ENCODE data around the gene PIK3R1. TPM values are rescaled to one million over a fixed set of nuclear protein-coding genes. Genes with fewer than 3 reads are reported as not detected.

Gene PIK3R1
- polyA plus RNA-seq, 1 experiment: 7.6 TPM

GRCh38 chr5:68251804-68252522 lies 36.4 kb downstream of the PIK3R1 start:
- ChIA-PET CTCF (interaction anchor here (0.6 to 5.5 kb wide), 36 partner anchors 10 to 1095 kb away, joined by 3 to 102 read pairs (median 4); partner anchors contain the start of gene PIK3R1), POLR2A (interaction anchor here (1.1 kb wide), 1 partner anchor 36 kb away, joined by 5 read pairs; the partner anchor contains the start of gene PIK3R1)
- DNase-seq (ENCODE audit: low read depth, low spot score): peak; percentile 13
- no peak for TF ChIP-seq CTCF (IDR thresholded peaks at IDR 0.05; ENCODE audit: low read depth, low read length)
- H3K9me3 ChIP-seq (ENCODE audit: control insufficient read depth, insufficient read depth, low read length): no peaks in the 10 kb centered on the region
- H3K27me3 ChIP-seq (ENCODE audit: control insufficient read depth, insufficient read depth, low read length): no peaks in the 10 kb centered on the region
- H3K27ac ChIP-seq (ENCODE audit: low read depth, low read length): no peak overlapping the region
- no peak overlapping the region for H3K4me3 ChIP-seq (ENCODE audit: low read depth, low read length)

DNA sequence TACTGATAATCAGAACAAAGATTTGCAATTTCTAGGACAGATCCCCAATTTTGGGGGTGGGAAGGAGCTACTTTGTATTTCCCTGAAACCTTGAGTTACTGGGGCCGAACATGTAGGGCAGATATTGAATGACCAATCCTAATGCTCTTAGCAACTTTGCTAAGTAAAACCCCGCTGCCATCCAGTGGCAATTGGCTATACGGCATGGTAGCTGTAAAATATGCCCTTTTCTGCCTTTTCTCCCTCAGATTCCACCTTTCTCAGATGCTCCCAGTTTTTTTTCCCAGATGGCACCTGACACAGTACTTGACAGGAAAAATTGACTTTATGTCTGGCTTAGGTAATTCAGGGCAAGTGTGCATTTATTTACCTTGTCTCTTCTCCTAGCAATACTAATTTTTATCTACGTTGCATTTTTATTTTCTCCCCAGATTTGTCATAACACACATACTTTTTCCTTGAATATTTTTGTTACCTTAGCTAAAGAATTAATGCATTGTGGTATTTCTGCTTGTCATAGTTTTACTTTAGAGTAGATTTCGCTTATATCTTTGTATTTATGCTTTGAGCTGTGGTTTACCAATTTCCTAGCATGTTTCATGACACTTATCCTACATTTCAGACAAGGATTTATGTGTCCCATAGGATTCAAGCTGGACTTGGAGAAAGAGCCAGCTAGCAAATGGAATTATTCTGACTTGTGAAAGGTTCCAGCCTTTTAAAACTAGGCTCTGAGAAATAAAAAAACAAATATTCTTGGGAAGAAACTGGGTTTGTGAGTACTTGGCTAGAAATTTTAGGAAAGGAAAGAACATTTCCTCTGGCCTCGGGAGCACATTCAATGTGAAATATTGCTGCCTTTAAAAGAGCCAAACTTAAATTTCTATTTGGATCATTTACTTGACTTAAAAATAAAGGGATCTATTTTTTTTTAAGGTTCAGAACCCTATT lies 37.4 kb downstream of the PIK3R1 start:
- peak; percentile 93 for TF ChIP-seq CTCF (IDR thresholded peaks at IDR 0.05; ENCODE audit: low read depth, low read length)
- peak; percentile 42 for DNase-seq (ENCODE audit: low read depth, low spot score)
- ChIA-PET CTCF (interaction anchor here (0.6 to 5.5 kb wide), 42 partner anchors 9 to 1103 kb away, joined by 3 to 102 read pairs (median 4); partner anchors contain the start of gene PIK3R1), POLR2A (interaction anchor here (0.9 to 1.1 kb wide), 3 partner anchors 36 to 38 kb away, joined by 4 to 7 read pairs (median 5); partner anchors contain the start of gene PIK3R1)
- no peak overlapping the region for H3K4me3 ChIP-seq (ENCODE audit: low read depth, low read length)
- no peaks in the 10 kb centered on the region for H3K9me3 ChIP-seq (ENCODE audit: control insufficient read depth, insufficient read depth, low read length)
- no peaks in the 10 kb centered on the region for H3K27me3 ChIP-seq (ENCODE audit: control insufficient read depth, insufficient read depth, low read length)
- no peak overlapping the region for H3K27ac ChIP-seq (ENCODE audit: low read depth, low read length)

- H3K27me3 ChIP-seq (ENCODE audit: control insufficient read depth, insufficient read depth, low read length): no peaks in the 10 kb centered on the region
- H3K9me3 ChIP-seq (ENCODE audit: control insufficient read depth, insufficient read depth, low read length): no peaks in the 10 kb centered on the region
- H3K4me3 ChIP-seq (ENCODE audit: low read depth, low read length): no peak overlapping the region
- DNase-seq (ENCODE audit: low read depth, low spot score): no peak
- POLR2A ChIA-PET: interaction anchor here (0.9 to 1.1 kb wide), 2 partner anchors 37 to 39 kb away, joined by 4 to 7 read pairs; partner anchors contain the start of gene PIK3R1
- no peak for TF ChIP-seq CTCF (IDR thresholded peaks at IDR 0.05; ENCODE audit: low read depth, low read length)
- CTCF ChIA-PET: interaction anchor here (0.5 to 5.5 kb wide), 21 partner anchors 8 to 1104 kb away, joined by 3 to 102 read pairs (median 5); partner anchors contain the start of gene PIK3R1
- no peak overlapping the region for H3K27ac ChIP-seq (ENCODE audit: low read depth, low read length)
Observed at GRCh38 chr5:68253624-68254585, 38.3 kb downstream of the PIK3R1 start.

GRCh38 chr5:68254810-68255209 lies 39.3 kb downstream of the PIK3R1 start:
- H3K27me3 ChIP-seq (ENCODE audit: control insufficient read depth, insufficient read depth, low read length): no peaks in the 10 kb centered on the region
- ChIA-PET CTCF (interaction anchor here (0.7 to 1.2 kb wide), 2 partner anchors 1008 to 1092 kb away, joined by 5 read pairs; no protein-coding TSS in a partner anchor), POLR2A (no interaction called here)
- no peak for DNase-seq (ENCODE audit: low read depth, low spot score)
- H3K9me3 ChIP-seq (ENCODE audit: control insufficient read depth, insufficient read depth, low read length): no peaks in the 10 kb centered on the region
- H3K4me3 ChIP-seq (ENCODE audit: low read depth, low read length): no peak overlapping the region
- TF ChIP-seq CTCF (IDR thresholded peaks at IDR 0.05; ENCODE audit: low read depth, low read length): no peak
- no peak overlapping the region for H3K27ac ChIP-seq (ENCODE audit: low read depth, low read length)

Data from AG04450 (cell line).